ENCODE results near the gene POF1B. TPM values are rescaled to one million over a fixed set of nuclear protein-coding genes. Genes with fewer than 3 reads are reported as not detected.

The POF1B gene
- polyA plus RNA-seq, 1 donor, result 0.91 TPM

- DNase-seq, result peak; percentile 83
Measured at GRCh38 chrX:85243761-85244449, 135.6 kb downstream of the POF1B start, which contains the start of the genes SATL1 and ZNF711. TSS of gene SATL1 (minus strand) at chrX:85243779. CDS start at chrX:85108968, 134,811 bp downstream. TSS of gene ZNF711 (plus strand) at chrX:85243991. CDS start at chrX:85247573, 3,582 bp downstream.

GRCh38 chrX:85243155-85243554, 136.3 kb downstream of the POF1B start:
- peak; percentile 13 for DNase-seq

Other genes with a start within 250 kb of the POF1B start
- gene SATL1, start 135.9 kb downstream of the POF1B start, polyA plus RNA-seq (ENCODE audit: insufficient read length), result 0.57 TPM
- gene ZNF711, start 135.7 kb downstream of the POF1B start, polyA plus RNA-seq (ENCODE audit: insufficient read length), result 96.3 TPM